ENCODE data around the gene NEMP2.

GRCh38 chr2:190459881-190460280 lies 74.6 kb downstream of the NEMP2 start:
- no peak for TF ChIP-seq CTCF (IDR thresholded peaks at IDR 0.05)
- no peak for TF ChIP-seq POLR2AphosphoS5 (IDR thresholded peaks at IDR 0.05)
